Measurements from ENCODE around the gene ATP6V1G2.

The ATP6V1G2 gene

GRCh38 chr6:31525553-31525931, 20.9 kb downstream of the ATP6V1G2 start:
- TF ChIP-seq PATZ1 (CRISPR knock-in tag; IDR thresholded peaks at IDR 0.05; ENCODE audit: borderline replicate concordance) (no peak), ZFP30 (CRISPR knock-in tag; IDR thresholded peaks at IDR 0.05) (no peak), ZNF8 (CRISPR knock-in tag; IDR thresholded peaks at IDR 0.05) (no peak), TSHZ2 (CRISPR knock-in tag; IDR thresholded peaks at IDR 0.05) (no peak), OSR1 (CRISPR knock-in tag; IDR thresholded peaks at IDR 0.05) (no peak), ARNTL (CRISPR knock-in tag; IDR thresholded peaks at IDR 0.05; ENCODE audit: borderline replicate concordance, low read depth) (no peak), CREB5 (CRISPR knock-in tag; IDR thresholded peaks at IDR 0.05; ENCODE audit: low read depth) (no peak), PPARA (CRISPR knock-in tag; IDR thresholded peaks at IDR 0.05; ENCODE audit: borderline replicate concordance) (no peak), ISL1 (CRISPR knock-in tag; IDR thresholded peaks at IDR 0.05) (no peak), ZC3H10 (CRISPR knock-in tag; IDR thresholded peaks at IDR 0.05) (no peak)
- TF ChIP-seq, protein P1, sequence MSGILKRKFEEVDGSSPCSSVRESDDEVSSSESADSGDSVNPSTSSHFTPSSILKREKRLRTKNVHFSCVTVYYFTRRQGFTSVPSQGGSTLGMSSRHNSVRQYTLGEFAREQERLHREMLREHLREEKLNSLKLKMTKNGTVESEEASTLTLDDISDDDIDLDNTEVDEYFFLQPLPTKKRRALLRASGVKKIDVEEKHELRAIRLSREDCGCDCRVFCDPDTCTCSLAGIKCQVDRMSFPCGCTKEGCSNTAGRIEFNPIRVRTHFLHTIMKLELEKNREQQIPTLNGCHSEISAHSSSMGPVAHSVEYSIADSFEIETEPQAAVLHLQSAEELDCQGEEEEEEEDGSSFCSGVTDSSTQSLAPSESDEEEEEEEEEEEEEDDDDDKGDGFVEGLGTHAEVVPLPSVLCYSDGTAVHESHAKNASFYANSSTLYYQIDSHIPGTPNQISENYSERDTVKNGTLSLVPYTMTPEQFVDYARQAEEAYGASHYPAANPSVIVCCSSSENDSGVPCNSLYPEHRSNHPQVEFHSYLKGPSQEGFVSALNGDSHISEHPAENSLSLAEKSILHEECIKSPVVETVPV (CRISPR knock-in tag; IDR thresholded peaks at IDR 0.05), result no peak
- ATAC-seq, result no peak

GRCh38 chr6:31521835-31522234, 24.6 kb downstream of the ATP6V1G2 start:
- TF ChIP-seq ESRRG (CRISPR knock-in tag; IDR thresholded peaks at IDR 0.05) (no peak), ISL1 (CRISPR knock-in tag; IDR thresholded peaks at IDR 0.05) (no peak), ZFP3 (CRISPR knock-in tag; IDR thresholded peaks at IDR 0.05) (no peak), TSHZ2 (CRISPR knock-in tag; IDR thresholded peaks at IDR 0.05) (no peak), ZNF565 (CRISPR knock-in tag; conservative IDR thresholded peaks at IDR 0.05; ENCODE audit: low read depth) (no peak), ZNF8 (CRISPR knock-in tag; IDR thresholded peaks at IDR 0.05) (peak; percentile 79), SNAI2 (CRISPR knock-in tag; IDR thresholded peaks at IDR 0.05) (no peak)
- TF ChIP-seq, protein P1 (CRISPR knock-in tag; IDR thresholded peaks at IDR 0.05), result no peak
- ATAC-seq, result no peak

DNA sequence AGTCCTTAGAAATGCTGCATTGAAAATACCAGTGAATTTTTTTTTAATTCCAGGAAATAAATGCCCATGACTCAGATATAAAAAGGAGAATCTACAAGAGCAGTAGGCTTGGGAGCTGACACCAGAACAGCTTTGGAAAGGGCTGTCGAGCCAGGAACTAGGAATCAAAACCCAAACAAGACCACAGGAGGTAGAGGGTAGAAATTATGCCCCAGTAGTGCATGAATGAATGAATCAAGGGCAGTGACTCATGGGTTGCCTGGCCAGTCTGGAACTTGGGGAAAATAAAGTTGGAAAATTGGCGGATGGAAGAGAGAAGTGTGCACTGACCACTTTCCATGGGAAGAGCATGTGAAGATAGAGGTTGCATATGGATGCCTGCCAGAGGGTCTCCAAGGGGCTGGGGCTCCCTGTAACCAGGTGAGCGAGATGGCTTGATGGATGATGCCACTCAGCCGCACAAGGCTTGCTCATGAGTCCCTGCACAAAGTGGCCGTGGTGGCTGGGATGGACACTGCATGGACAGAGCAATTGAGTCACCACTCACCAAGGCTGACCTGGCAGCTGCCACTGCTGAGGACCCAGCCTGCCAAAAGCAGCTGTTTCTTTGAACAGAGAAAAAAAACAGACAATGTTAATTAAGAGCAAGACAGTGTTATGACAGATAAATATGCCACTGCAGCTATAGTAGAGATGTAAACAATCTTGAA, 32.8 kb downstream of the ATP6V1G2 start:
- ATAC-seq, result peak; percentile 32; the same call in 2 of the 3 replicates
- TF ChIP-seq TSHZ2 (CRISPR knock-in tag; IDR thresholded peaks at IDR 0.05) (no peak), ZNF70 (CRISPR knock-in tag; IDR thresholded peaks at IDR 0.05) (no peak), TOX (CRISPR knock-in tag; IDR thresholded peaks at IDR 0.05; ENCODE audit: borderline replicate concordance) (no peak), ZFP3 (CRISPR knock-in tag; IDR thresholded peaks at IDR 0.05) (no peak), ESRRG (CRISPR knock-in tag; IDR thresholded peaks at IDR 0.05) (no peak), ARNTL (CRISPR knock-in tag; IDR thresholded peaks at IDR 0.05; ENCODE audit: borderline replicate concordance, low read depth) (no peak), BACH2 (CRISPR knock-in tag; IDR thresholded peaks at IDR 0.05; ENCODE audit: borderline replicate concordance) (no peak)
- TF ChIP-seq, protein P2, sequence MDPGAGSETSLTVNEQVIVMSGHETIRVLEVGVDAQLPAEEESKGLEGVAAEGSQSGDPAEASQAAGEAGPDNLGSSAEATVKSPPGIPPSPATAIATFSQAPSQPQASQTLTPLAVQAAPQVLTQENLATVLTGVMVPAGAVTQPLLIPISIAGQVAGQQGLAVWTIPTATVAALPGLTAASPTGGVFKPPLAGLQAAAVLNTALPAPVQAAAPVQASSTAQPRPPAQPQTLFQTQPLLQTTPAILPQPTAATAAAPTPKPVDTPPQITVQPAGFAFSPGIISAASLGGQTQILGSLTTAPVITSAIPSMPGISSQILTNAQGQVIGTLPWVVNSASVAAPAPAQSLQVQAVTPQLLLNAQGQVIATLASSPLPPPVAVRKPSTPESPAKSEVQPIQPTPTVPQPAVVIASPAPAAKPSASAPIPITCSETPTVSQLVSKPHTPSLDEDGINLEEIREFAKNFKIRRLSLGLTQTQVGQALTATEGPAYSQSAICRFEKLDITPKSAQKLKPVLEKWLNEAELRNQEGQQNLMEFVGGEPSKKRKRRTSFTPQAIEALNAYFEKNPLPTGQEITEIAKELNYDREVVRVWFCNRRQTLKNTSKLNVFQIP (CRISPR knock-in tag; IDR thresholded peaks at IDR 0.05; ENCODE audit: borderline replicate concordance, low read depth), result no peak
